Lower leg skin (tissue), 3 donors: ENCODE measurements around the gene CMPK1.

Source experiments
- CTCF ChIP-seq, 3 donors: fragments of 450-650 bp; IDR thresholded peaks; one replicate each; pipeline ENCODE4 v1.5.1; 2016; ENCODE audit warnings: antibody characterized with exemption in 3 of 3, mild to moderate bottlenecking in 3 of 3, moderate library complexity in 2 of 3
- POLR2A ChIP-seq, 2 donors: fragments of 450-650 bp; IDR thresholded peaks; one replicate each; pipeline ENCODE4 v1.6.1; 2016 to 2017; ENCODE audit warnings: antibody characterized with exemption in 2 of 2, mild to moderate bottlenecking in 1 of 2, moderate library complexity in 1 of 2

- TF ChIP-seq POLR2A (IDR thresholded peaks at IDR 0.05): no peak
- no peak for TF ChIP-seq CTCF (IDR thresholded peaks at IDR 0.05)
These were observed 29.2 kb downstream of the CMPK1 start for GRCh38 chr1:47362828-47363227.
